ENCODE measurements around the gene ZNF83. TPM values are rescaled to one million over a fixed set of nuclear protein-coding genes. Genes with fewer than 3 reads are reported as not detected.
A peak's percentile ranks its signal among the peaks of the same experiment; 100 is the strongest.
"Not testable (repeated sequence)": the region's sequence is repeated elsewhere in the genome, so short reads cannot be mapped to it uniquely, and the experiment has no call there.

ZNF83 gene
- total RNA-seq, 2 donors from 2014 or later: 40.2 to 44.6 TPM

DNA sequence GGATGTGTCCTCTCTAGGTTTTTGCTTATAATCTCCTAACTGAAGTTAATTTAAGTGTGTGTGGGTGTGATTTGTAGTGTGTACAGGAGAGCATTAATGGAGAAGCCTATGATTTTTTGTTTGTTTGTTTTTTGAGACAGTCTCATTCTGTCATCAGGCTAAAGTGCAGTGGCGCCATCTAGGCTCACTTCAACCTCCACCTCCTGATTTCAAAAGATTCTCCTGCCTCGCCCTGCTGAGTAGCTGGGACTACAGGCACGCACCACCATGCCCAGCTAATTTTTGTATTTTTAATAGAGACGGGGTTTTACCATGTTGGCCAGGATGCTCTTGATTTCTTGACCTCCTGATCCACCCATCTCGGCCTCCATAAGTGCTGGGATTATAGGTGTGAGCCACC, 47.4 kb downstream of the ZNF83 start:
- DNase-seq (ENCODE audit: low spot score): no peak
- intact Hi-C loops (cut with DNase I): no loop called here

DNA sequence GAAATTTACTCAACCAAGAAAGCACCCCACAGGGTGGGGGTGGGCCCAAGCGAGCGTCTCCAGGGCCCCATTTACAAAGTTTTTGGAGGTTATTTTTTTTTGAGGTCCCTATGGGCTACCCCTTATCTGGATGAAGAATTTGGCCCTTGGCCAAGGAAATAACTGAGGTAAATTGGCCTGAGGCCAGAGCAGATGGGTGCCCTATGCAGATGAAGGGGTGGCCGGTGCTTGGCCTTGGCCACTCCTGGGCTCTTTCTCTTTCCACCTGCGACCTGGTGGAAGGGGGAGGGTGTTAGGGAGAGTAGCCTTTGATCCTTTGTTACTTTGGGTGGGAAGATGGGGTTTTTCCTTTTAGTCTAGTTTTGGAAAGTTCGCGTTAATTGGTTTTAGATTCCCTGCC, 52.6 kb downstream of the ZNF83 start:
- DNase-seq (ENCODE audit: low spot score): no peak
- intact Hi-C loops (cut with DNase I): no loop called here

DNA sequence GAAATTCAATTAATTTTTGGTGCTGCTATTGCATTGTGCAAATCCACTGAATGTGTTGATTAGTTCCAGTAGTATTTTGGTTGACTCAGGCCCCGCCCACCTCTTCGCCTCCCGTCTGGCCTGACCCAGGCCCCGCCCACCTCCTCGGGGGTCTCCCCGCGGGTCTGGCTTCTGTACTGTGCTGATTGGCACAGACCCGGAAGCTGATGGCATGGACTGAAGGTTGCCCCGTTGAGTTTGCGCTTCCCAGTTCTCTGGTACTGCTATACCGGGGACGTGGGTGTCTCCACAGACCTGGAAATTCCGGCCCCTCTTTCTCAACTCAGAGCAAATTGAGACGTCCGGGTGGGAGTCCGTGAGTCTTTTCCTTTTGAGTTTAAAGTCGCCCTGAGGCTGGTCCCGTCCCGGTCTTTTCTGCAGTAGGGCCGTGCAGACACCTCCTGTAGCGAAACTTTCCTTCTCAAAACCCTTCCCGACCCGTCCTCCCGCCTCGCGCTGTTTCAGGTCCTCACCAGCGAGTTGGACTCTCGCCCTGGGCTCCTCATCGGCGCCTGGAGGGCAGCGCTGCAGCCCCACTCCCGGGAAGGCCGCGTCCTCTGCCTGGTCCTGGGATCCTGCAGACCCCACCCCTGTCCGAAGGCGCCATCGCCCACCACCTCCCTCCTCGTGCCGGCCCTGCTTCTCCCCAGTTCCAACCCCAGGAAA, 53.3 kb downstream of the ZNF83 start:
- intact Hi-C loops (cut with DNase I): no loop called here
- DNase-seq (ENCODE audit: low spot score): no peak

DNA sequence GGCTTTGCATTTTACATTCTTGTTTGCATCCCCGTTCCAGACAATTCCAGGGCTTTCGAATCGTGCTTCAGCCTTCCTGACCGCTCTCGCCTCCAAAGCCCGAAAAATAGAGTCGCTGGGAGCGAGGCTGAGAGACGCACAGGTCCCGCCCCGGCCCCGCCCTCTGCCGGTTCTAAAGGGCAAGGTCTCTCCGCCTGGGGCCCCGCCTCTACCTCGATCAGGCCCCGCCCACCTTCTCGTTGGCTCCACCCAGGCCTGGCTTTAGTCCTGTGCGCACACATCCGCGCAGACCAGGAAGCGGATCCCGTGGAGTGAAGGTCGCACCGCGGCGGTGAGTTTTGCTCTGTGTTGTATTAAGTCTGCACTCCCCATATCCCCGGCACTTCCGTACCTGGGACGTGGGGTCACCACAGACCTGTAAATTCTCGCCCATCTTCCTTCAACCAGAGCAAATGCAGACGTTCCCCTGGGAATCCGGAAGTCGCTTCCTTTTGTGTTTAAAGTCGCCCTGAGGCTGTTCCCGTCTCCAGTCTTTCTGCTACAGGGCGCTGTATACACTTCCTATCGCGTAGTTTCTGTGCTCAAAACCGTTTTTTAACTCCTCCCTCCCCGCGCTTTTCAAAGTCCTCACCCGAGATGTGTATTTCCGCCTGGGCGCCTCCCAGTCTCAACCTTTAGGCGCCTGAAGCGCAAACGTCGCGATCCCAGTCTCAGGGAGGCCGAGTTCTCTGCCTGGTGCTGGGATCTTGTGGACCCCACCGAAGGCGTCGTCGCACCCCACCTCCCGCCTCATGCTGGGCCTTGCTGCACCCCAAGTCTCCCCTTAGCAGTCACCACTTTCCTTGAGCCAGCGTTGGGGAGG, 67.9 kb downstream of the ZNF83 start, which contains the start of gene ZNF701:
Gene ZNF701, plus strand, starts transcription at position 288 of the 862 bp plus-strand sequence. CDS start 3,861 bp downstream, outside the sequence.
- intact Hi-C loops (cut with DNase I): no loop called here
- DNase-seq (ENCODE audit: low spot score): peak; percentile 99

DNA sequence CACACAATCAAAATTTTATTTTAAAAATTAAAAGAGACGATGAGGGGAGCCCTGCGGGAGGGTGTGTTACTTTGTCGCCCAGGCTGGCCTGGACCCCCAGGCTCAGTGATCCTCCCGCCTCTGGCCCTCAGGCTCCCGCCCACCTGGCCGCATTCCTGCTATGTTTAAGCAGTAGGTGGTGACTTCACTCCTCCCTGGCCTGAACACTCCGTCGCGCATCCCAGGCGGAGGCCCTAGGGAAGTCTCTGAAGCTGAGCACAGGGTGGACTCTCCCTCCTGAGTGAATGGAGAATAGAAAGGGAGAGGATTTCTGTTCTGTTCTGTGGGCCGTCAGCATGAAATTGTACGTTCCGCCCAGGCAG, 68.5 kb downstream of the ZNF83 start:
- intact Hi-C loops (cut with DNase I): not testable (repeated sequence)
- DNase-seq (ENCODE audit: low spot score): peak; percentile 83

DNA sequence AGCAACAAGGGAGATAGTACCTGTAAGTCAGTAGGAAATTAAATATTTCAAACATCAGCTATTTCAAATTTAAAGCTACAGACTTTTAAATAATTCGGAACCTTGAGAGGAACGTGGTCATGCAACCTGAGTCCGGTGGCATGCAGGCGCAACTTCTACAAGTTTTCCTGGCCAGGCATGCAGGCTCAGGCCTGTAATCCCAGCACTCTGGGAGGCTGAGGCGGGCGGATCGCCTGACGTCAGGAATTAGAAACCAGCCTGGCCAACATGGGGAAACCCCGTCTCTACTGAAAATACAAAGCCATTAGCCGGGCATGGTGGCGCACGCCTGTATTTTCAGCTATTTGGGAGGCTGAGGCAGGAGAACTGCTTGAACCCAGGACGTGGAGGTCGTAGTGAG, 70.2 kb downstream of the ZNF83 start:
- intact Hi-C loops (cut with DNase I): no loop called here
- no peak for DNase-seq (ENCODE audit: low spot score)

DNA sequence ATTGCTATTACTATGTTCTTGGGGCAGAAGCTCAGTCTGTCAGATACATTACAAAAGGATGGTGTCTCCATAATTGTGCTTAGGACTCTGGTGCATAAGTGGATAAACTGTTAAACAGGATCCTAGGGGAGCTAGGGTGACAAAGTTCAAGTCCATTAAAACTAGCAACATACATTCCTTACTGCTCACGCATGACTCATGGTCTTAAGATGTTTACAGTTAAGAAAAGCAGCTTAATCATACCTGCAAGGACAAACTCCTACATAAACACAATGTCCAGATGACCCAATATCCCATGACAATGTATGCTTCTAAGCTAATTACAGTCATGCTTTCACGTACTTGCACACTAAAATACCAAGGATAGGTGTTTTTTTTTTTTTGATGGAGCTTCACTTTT, 71.6 kb downstream of the ZNF83 start:
- DNase-seq (ENCODE audit: low spot score): no peak
- intact Hi-C loops (cut with DNase I): no loop called here

DNA sequence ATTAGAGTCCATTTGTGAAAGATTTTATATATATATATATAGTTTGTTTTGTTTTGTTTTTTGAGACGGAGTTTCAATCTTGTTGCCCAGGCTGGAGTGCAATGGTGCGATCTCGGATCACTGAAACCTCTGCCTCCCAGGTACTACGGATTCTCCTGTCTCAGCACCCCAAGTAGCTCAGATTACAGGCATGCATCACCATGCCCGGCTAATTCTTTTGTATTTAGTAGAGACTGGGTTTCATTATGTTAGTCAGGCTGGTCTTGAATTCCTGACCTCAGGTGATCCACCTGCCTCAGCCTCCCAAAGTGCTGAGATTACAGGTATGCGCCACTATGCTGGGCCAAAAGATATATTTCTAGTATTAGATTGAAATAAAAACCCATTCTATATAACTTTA, 72.0 kb downstream of the ZNF83 start:
- intact Hi-C loops (cut with DNase I): no loop called here
- DNase-seq (ENCODE audit: low spot score): no peak

Other genes starting within 250 kb of the ZNF83 start
- 10 to 100 TPM; 15.9 to 24.8 TPM for gene ZNF528, start 240.5 kb downstream of the ZNF83 start, total RNA-seq
- under 1 TPM in 1 of 2 donors, not detected in 1; 0.14 TPM for gene ZNF534, start 209.2 kb downstream of the ZNF83 start, total RNA-seq
- 1 to 10 TPM; 3.1 to 3.7 TPM for gene ZNF578, start 184.8 kb downstream of the ZNF83 start, total RNA-seq
- gene ZNF808, start 110.7 kb downstream of the ZNF83 start, total RNA-seq: 10 to 100 TPM; 17.4 to 17.8 TPM
- 10 to 100 TPM; 11.3 to 16.0 TPM for gene ZNF701, start 68.1 kb downstream of the ZNF83 start, total RNA-seq
- gene ZNF611, start 96.7 kb upstream of the ZNF83 start, total RNA-seq: 10 to 100 TPM; 15.0 to 17.1 TPM
- 1 to 10 TPM; 6.8 to 7.0 TPM for gene ZNF600, start 148.4 kb upstream of the ZNF83 start, total RNA-seq
- gene ZNF28, start 183.3 kb upstream of the ZNF83 start, total RNA-seq: 10 to 100 TPM; 11.4 to 12.4 TPM
- 10 to 100 TPM in 1 of 2 donors, 1 to 10 TPM in 1; 9.8 to 12.4 TPM for gene ZNF468, start 219.3 kb upstream of the ZNF83 start, total RNA-seq